Liver (tissue), 9 donors: ENCODE results near the gene LDAH. TPM values are rescaled to one million over a fixed set of nuclear protein-coding genes. Genes with fewer than 3 reads are reported as not detected.
"Not testable (repeated sequence)": the region's sequence is repeated elsewhere in the genome, so short reads cannot be mapped to it uniquely, and the experiment has no call there.

Experiments used
- DNase-seq: peaks from one replicate; pipeline ENCODE4 v3.0.0-alpha.2; 2017; ENCODE audit warnings: low spot score
- H3K27ac ChIP-seq, 2 donors: one replicate each; pipeline ENCODE4 v1.7.0; 2013; ENCODE audit warnings: inconsistent platforms in 2 of 2, low read length in 2 of 2, control low read depth in 1 of 2, low read depth in 1 of 2, mild to moderate bottlenecking in 1 of 2
- H3K27me3 ChIP-seq, 4 donors: one replicate each; pipeline versions ENCODE4 v1.6.1 to v1.7.0; 2013; ENCODE audit warnings: low read length in 3 of 4, inconsistent platforms in 1 of 4, mild to moderate bottlenecking in 1 of 4, moderate library complexity in 1 of 4; ENCODE audit not compliant: control insufficient read depth in 4 of 4, insufficient read depth in 4 of 4
- H3K36me3 ChIP-seq, 4 donors: one replicate each; pipeline versions ENCODE4 v1.6.1 to v1.7.0; 2013; ENCODE audit warnings: low read length in 3 of 4, mild to moderate bottlenecking in 3 of 4, low read depth in 1 of 4, moderate library complexity in 1 of 4; ENCODE audit not compliant: control insufficient read depth in 4 of 4, insufficient read depth in 3 of 4
- H3K4me1 ChIP-seq, 4 donors: one replicate each; pipeline versions ENCODE4 v1.6.1 to v1.7.0; 2013; ENCODE audit warnings: low read length in 3 of 4, mild to moderate bottlenecking in 3 of 4, moderate library complexity in 1 of 4; ENCODE audit not compliant: control insufficient read depth in 4 of 4, insufficient read depth in 4 of 4
- H3K4me3 ChIP-seq, 3 donors: one replicate each; pipeline versions ENCODE4 v1.6.1 to v1.7.0; 2013; ENCODE audit warnings: low read length in 3 of 3, control low read depth in 1 of 3, low read depth in 1 of 3, mild to moderate bottlenecking in 1 of 3
- H3K9ac ChIP-seq, 2 donors: one replicate each; pipeline ENCODE4 v1.7.0; 2013; ENCODE audit warnings: low read length in 2 of 2, mild to moderate bottlenecking in 2 of 2, moderate library complexity in 2 of 2, control low read depth in 1 of 2, low read depth in 1 of 2
- H3K9me3 ChIP-seq, 4 donors: one replicate each; pipeline versions ENCODE4 v1.6.1 to v1.7.0; 2013; ENCODE audit warnings: low read length in 3 of 4; ENCODE audit not compliant: control insufficient read depth in 4 of 4
- ATF3 ChIP-seq: IDR thresholded peaks from 2 replicates; pipeline ENCODE4 v1.6.1; 2016; ENCODE audit warnings: antibody characterized with exemption
- CTCF ChIP-seq: fragments of 150-350 bp; IDR thresholded peaks from 2 replicates; pipeline ENCODE4 v1.5.1; 2017; ENCODE audit warnings: improper control_type of control experiment, low read depth, low read length; ENCODE audit not compliant: missing input control
- EGR1 ChIP-seq, 2 donors: IDR thresholded peaks; 2 replicates each; pipeline ENCODE4 v1.6.1; 2016 to 2018; ENCODE audit warnings: antibody characterized with exemption in 2 of 2, low read depth in 2 of 2
- FOXA1 ChIP-seq: IDR thresholded peaks from 2 replicates; pipeline ENCODE4 v1.6.1; 2016; ENCODE audit warnings: antibody characterized with exemption
- FOXA2 ChIP-seq: IDR thresholded peaks from 2 replicates; pipeline ENCODE4 v1.6.1; 2016; ENCODE audit warnings: antibody characterized with exemption
- GABPA ChIP-seq, 2 donors: IDR thresholded peaks in 1 of 2; conservative IDR thresholded peaks in 1 of 2; 2 replicates each; pipeline ENCODE4 v1.6.1; 2016; ENCODE audit warnings: antibody characterized with exemption in 2 of 2, mild to moderate bottlenecking in 1 of 2, moderate library complexity in 1 of 2
- HNF4A ChIP-seq, 2 donors: conservative IDR thresholded peaks; 2 replicates each; pipeline ENCODE4 v1.6.1; 2016; ENCODE audit warnings: antibody characterized with exemption in 2 of 2, mild to moderate bottlenecking in 2 of 2
- HNF4G ChIP-seq: IDR thresholded peaks from 2 replicates; pipeline ENCODE4 v1.6.1; 2016; ENCODE audit warnings: antibody characterized with exemption
- JUND ChIP-seq, 2 donors: IDR thresholded peaks; 2 replicates each; pipeline ENCODE4 v1.6.1; 2016; ENCODE audit warnings: antibody characterized with exemption in 2 of 2
- MAX ChIP-seq: IDR thresholded peaks from 2 replicates; pipeline ENCODE4 v1.6.1; 2016; ENCODE audit warnings: antibody characterized with exemption
- NR2F2 ChIP-seq: IDR thresholded peaks from 2 replicates; pipeline ENCODE4 v1.6.1; 2016; ENCODE audit warnings: antibody characterized with exemption
- RAD21 ChIP-seq, 2 donors: IDR thresholded peaks; 2 replicates each; pipeline ENCODE4 v1.6.1; 2016; ENCODE audit warnings: antibody characterized with exemption in 2 of 2, mild to moderate bottlenecking in 2 of 2
- RXRA ChIP-seq, 2 donors: IDR thresholded peaks; 2 replicates each; pipeline ENCODE4 v1.6.1; 2017 to 2018; ENCODE audit warnings: antibody characterized with exemption in 2 of 2, mild to moderate bottlenecking in 1 of 2
- SP1 ChIP-seq: IDR thresholded peaks from 2 replicates; pipeline ENCODE4 v1.6.1; 2018; ENCODE audit warnings: antibody characterized with exemption, mild to moderate bottlenecking
- TAF1 ChIP-seq: conservative IDR thresholded peaks from 2 replicates; pipeline ENCODE4 v1.6.1; 2016; ENCODE audit warnings: antibody characterized with exemption, mild to moderate bottlenecking
- YY1 ChIP-seq: IDR thresholded peaks from 2 replicates; pipeline ENCODE4 v1.6.1; 2016; ENCODE audit warnings: antibody characterized with exemption, mild to moderate bottlenecking
- WGBS: extraction: QIAGEN DNeasy Blood & Tissue Kit; methylation state at CpG from one replicate; pipeline ENCODE4 v1.1.7; 2013; 5-methylcytosine and 5-hydroxymethylcytosine counted together
- polyA plus RNA-seq, 2 donors: library from polyadenylated mRNA; stranded (reverse) in 1 of 2; unstranded in 1 of 2; fragments of 200-250 nt in 1 of 2; fragments of >200 nt in 1 of 2; fragmentation: Nextera tagmentation in 1 of 2; extraction: Ambion mirVana in 1 of 2; gene quantifications; one replicate each; pipeline versions ENCODE4 v1.2.1 to v1.2.3, GENCODE V29; 2013 to 2015
- total RNA-seq, 2 donors: library from RNA; depleted of rRNA; stranded (reverse); fragments of >200 nt; gene quantifications; one replicate each; pipeline ENCODE4 v1.2.3, GENCODE V29; 2014
- TF ChIP-seq, protein P1 (sequence below): IDR thresholded peaks from 2 replicates; pipeline ENCODE4 v1.6.1; 2016; ENCODE audit warnings: antibody characterized with exemption
- TF ChIP-seq, protein P2 (sequence below): IDR thresholded peaks from 2 replicates; pipeline ENCODE4 v1.6.1; 2016; ENCODE audit warnings: antibody characterized with exemption, mild to moderate bottlenecking
- donor health status: healthy.
- donor health status: healthy.
- donor health status: healthy.
- donor health status: healthy.
- donor health status: healthy.

The LDAH gene
- total and polyA plus RNA-seq, 4 donors, result 5.8 to 17.7 (median 9.7) TPM

DNA sequence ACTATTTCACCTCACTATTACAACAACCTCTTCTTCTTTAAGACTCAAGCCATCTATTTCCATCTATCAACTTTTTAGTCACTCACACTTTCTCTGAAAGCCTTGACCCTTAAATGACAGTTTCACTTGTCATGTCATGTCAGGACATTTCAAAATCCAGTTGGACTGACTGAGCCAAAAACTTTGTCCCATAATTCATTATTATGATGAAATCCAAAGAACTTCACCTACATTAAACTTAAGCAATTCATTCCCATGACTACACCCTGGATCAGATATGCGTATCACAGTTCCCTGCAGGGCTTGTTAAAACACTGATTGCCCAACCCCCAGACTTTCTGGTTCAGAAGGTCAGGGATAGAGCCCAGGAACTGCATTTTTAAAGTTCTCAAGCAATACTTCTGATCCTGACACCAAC is 26.5 kb downstream of the LDAH start:
- Histone ChIP-seq H3K4me3 (no peak overlapping the region), H3K9ac (no peak overlapping the region), H3K27ac (peak overlapping the region in 1 of 2 donors; percentile 54), H3K27me3 (no peaks in the 10 kb centered on the region), H3K4me1 (peaks cover 0 to 16% (median 10%) of the 10 kb centered on the region in 4 donors), H3K36me3 (no peaks in the 10 kb centered on the region), H3K9me3 (no peaks in the 10 kb centered on the region)
- TF ChIP-seq ATF3 (peak; percentile 57), HNF4A (conservative IDR thresholded peaks at IDR 0.05) (peak; percentile 79 to 80), CTCF (no peak), MAX (peak; percentile 36), TAF1 (no peak), HNF4G (no peak), YY1 (peak; percentile 21), JUND (IDR thresholded peaks at IDR 0.05) (peak in 1 of 2 donors; percentile 66), SP1 (peak; percentile 46), EGR1 (IDR thresholded peaks at IDR 0.05; ENCODE audit: low read depth in 2 of 2) (peak in 1 of 2 donors; percentile 11), RXRA (IDR thresholded peaks at IDR 0.05) (peak; percentile 87 to 89), GABPA (IDR thresholded peaks at IDR 0.05 in 1 of 2, conservative IDR thresholded peaks at IDR 0.05 in 1 of 2) (no peak), RAD21 (IDR thresholded peaks at IDR 0.05) (peak; percentile 27 to 33), FOXA1 (no peak), FOXA2 (peak; percentile 15), NR2F2 (peak; percentile 59)
- TF ChIP-seq, protein P1, sequence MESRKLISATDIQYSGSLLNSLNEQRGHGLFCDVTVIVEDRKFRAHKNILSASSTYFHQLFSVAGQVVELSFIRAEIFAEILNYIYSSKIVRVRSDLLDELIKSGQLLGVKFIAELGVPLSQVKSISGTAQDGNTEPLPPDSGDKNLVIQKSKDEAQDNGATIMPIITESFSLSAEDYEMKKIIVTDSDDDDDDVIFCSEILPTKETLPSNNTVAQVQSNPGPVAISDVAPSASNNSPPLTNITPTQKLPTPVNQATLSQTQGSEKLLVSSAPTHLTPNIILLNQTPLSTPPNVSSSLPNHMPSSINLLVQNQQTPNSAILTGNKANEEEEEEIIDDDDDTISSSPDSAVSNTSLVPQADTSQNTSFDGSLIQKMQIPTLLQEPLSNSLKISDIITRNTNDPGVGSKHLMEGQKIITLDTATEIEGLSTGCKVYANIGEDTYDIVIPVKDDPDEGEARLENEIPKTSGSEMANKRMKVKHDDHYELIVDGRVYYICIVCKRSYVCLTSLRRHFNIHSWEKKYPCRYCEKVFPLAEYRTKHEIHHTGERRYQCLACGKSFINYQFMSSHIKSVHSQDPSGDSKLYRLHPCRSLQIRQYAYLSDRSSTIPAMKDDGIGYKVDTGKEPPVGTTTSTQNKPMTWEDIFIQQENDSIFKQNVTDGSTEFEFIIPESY, result peak; percentile 53
- TF ChIP-seq, protein P2, sequence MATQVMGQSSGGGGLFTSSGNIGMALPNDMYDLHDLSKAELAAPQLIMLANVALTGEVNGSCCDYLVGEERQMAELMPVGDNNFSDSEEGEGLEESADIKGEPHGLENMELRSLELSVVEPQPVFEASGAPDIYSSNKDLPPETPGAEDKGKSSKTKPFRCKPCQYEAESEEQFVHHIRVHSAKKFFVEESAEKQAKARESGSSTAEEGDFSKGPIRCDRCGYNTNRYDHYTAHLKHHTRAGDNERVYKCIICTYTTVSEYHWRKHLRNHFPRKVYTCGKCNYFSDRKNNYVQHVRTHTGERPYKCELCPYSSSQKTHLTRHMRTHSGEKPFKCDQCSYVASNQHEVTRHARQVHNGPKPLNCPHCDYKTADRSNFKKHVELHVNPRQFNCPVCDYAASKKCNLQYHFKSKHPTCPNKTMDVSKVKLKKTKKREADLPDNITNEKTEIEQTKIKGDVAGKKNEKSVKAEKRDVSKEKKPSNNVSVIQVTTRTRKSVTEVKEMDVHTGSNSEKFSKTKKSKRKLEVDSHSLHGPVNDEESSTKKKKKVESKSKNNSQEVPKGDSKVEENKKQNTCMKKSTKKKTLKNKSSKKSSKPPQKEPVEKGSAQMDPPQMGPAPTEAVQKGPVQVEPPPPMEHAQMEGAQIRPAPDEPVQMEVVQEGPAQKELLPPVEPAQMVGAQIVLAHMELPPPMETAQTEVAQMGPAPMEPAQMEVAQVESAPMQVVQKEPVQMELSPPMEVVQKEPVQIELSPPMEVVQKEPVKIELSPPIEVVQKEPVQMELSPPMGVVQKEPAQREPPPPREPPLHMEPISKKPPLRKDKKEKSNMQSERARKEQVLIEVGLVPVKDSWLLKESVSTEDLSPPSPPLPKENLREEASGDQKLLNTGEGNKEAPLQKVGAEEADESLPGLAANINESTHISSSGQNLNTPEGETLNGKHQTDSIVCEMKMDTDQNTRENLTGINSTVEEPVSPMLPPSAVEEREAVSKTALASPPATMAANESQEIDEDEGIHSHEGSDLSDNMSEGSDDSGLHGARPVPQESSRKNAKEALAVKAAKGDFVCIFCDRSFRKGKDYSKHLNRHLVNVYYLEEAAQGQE, result peak; percentile 27
- 37% methylated on average over 1 of the region's 1 CpG for WGBS
- DNase-seq, result no peak

DNA sequence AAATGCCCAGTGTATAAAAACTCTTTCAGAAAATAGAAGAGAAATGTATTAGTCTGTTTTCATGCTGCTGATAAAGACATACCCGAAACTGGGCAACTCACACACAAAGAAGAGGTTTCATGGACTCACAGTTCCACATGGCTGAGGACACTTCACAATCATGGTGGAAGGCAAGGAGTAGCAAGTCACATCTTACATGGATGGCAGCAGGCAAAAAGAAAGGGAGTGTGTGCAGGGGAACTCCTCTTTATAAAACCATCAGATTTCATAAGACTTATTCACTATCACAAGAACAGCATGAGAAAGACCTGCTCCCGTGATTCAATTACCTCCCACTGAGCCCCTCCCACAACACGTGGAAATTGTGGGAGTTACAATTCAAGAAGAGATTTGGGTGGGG is 29.0 kb downstream of the LDAH start:
- not testable (repeated sequence) for H3K9me3 ChIP-seq, H3K9ac ChIP-seq, DNase-seq, H3K4me3 ChIP-seq, H3K27me3 ChIP-seq, H3K27ac ChIP-seq, H3K36me3 ChIP-seq
- peaks cover 0 to 16% (median 10%) of the 10 kb centered on the region in 4 donors for H3K4me1 ChIP-seq
- 98% methylated on average over 3 of the region's 3 CpGs for WGBS
